Forelimb muscle (tissue), 1 donor: ENCODE measurements around the gene MYO9B. TPM values are rescaled to one million over a fixed set of nuclear protein-coding genes. Genes with fewer than 3 reads are reported as not detected.
A peak's percentile ranks its signal among the peaks of the same experiment; 100 is the strongest.

Source experiments
- DNase-seq: peaks from one replicate; pipeline ENCODE4 v3.0.0-alpha.2; 2013; ENCODE audit warnings: low read depth
- polyA plus RNA-seq: library from polyadenylated mRNA; unstranded; fragments of 120-200 nt; gene quantifications from one replicate; pipeline ENCODE4 v1.2.1, GENCODE V29; 2013; ENCODE audit not compliant: insufficient read length

MYO9B gene
- polyA plus RNA-seq, 1 donor: 32.6 TPM

DNA sequence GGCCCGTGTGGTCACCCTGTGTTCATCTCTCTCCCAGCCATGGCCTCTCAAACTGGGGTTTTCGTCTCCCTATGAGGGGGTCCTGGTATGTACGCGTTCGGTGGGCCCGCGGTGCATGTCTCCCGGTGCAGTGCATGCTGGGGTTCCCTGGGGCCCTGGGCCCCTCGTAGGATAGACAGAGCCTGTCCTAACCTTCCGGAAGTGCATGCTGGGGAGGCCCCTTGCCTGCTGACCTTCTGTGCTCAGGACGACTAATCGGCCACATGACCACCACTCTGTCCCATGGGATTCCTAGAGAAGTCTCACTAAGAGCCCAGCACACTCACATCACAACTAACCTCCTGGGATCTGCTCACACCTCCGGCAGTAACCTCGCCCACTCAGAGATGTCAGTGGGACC is 134.7 kb downstream of the MYO9B start:
- no peak for DNase-seq

DNA sequence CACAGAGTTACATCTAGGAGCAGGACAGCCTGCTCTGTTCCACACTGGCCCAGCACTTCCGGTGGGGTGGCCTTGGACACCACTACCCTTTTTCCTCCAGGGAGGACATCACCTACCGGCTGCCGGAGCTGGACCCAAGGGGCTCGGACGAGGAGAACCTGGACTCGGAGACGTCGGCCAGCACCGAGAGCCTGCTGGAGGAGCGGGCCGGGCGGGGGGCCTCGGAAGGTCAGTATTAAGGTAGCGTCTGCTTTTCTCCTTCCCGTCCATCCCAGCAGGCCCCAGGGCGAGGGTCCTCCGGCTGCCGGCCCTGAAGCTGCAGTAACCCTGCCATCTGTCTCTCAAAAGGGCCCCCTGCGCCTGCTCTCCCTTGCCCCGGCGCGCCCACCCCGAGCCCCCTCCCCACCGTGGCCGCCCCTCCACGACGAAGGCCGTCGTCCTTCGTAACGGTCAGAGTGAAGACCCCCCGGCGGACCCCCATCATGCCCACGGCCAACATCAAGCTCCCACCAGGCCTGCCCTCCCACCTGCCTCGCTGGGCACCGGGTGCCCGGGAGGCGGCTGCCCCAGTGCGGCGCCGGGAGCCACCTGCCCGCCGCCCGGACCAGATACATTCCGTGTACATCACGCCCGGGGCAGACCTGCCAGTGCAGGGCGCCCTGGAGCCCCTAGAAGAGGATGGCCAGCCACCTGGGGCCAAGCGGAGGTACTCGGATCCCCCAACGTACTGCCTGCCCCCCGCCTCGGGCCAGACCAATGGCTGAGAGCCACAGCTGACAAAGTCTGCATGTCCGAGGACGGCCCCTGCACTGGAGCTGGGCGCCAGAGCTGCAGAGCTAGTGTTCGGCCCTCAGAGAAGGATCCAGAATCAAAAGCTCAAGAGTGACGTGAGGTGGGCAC is 136.2 kb downstream of the MYO9B start:
- DNase-seq: no peak

DNA sequence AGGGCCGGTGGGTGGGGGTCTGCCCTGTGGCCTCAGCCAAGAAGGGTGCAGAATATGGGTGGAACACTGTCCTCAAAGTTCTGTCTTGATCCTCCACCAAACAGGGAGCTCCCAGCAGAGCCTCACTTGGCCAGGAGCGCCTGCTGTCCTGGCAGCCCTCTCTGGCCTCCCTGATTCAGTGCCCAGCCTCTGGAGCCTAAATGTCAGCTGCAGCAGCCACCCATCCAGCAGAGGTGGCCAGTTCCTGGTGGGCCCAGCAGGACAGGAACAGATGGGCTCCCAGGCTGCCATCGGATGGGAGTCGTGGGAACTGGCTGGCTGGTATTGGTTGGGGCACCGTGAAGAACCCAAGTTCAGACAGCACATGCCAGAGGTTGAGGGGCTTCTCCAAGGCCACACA is 137.8 kb downstream of the MYO9B start:
- no peak for DNase-seq

GRCh38 chr19:17214508-17215126 is 139.0 kb downstream of the MYO9B start:
- DNase-seq: no peak

GRCh38 chr19:17215127-17215971 is 139.8 kb downstream of the MYO9B start, which contains the start of gene USE1:
USE1 (plus strand) TSS chr19:17215357; CDS start chr19:17215406, 49 bp downstream.
- DNase-seq: peak; percentile 79

DNA sequence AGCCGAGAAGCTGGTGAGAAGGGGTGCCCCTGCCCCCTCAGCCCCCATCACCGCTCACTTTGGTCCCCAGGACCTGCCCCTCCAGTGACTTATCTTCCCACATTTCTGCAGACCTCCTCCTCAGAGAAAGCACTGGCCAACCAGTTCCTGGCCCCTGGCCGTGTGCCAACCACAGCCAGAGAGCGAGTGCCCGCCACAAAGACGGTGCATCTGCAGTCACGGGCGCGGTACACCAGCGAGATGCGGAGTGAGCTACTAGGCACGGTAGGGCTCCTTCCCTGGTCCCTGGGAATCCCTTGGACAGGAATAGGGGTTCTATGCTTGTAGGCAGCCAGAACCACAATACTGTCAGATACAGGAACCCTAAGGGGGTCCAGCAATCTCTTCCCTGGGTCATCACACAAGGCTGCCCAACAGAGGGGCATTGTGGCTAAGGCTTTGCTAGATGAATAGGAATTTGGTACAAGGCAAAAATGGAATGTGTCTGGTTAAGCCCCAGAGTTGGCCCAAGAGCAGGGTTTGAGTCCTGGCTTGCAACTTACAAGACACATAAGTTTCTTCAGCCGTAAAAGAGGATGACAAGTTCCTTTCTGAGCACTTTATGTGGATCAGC is 140.6 kb downstream of the MYO9B start:
- DNase-seq: no peak

DNA sequence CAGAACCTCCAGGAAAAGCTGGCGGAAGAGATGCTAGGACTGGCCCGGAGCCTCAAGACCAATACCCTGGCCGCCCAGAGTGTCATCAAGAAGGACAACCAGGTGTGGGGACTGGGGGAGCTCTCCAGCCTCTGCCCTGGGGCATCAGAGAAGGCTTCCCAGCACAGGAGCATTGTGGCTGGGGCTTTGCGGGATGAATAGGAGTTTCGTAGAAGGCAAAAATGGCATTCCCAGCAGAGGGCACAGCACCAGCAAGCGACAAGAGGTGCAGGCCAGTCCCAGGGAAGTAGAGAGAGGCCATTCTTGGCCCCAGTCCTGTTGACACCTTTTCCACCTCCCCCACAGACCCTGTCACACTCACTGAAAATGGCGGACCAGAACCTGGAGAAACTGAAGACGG is 143.7 kb downstream of the MYO9B start:
- no peak for DNase-seq

DNA sequence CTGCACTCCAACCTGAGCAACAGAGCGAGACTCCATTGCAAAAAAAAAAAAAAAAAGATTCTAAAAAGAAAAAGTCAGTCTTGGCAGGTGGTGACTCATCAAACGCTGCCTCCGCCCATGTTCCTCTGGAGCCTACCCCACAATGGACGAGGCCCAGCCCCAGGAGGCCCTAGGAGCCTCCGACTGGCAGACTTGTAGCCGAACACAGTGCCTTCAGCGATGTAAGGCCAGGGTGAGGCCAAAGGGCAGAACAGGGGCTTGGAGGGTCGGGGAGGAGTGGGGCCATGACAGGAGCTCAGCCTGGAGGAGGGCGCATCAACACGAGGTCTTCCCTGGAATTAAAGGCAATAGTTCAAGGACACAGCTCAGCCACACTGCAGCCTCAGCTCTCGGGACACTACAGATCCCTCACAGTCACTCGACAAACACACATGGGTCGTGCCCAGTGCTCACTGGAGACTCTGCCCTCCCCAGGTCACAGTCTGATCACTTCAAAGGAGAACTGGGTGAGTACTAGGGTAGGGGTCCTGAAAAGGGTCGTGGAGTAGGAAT is 144.7 kb downstream of the MYO9B start:
- no peak for DNase-seq

GRCh38 chr19:17225053-17225452 is 149.5 kb downstream of the MYO9B start:
- DNase-seq: no peak

DNA sequence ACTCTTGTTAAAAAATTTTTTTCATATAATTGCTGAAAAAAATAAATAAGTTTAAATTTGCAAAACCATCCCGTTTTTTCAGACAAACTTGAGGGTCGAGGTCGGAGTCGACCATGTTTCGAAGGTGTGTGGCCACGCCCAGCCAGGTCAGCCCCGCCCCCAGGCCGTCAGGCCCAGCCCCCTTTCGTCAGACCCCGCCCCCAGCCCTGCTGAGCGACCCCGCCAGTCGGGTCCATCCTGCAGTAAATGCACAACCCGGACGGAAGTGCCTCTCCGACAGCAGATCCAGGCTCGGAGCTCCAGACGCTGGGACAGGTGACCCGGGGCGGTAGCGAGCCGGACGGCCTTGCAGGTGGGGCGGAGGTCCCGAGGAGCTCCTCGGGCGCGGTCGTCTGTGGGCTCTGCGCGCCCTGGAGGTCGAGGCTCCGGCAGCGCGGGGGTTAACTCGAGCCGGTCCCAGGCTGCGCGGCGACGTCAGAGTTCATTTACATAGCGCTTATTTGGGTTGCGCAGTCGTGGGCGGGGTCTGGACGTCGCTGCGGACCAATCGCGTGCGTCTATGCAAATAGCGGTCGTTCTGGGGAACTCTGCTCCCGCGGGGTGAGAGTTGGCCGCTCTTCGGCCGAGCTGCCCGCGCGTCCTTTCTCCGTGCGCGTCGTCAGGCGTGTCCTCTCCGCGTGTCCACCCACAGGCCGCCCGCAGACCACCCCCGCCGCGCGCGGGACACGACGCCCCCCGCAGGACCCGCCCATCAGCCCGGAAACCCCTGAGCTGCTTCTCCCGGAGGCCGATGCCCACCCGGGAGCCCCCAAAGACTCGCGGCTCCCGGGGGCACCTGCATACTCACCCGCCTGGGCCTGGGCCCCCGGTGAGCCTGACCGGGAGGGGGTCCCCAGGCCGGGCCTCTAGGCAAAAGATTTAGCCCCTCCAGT is 150.7 kb downstream of the MYO9B start, which contains the start of gene OCEL1:
Gene OCEL1, plus strand, starts transcription at position 225 of the 932 bp plus-strand sequence. Its CDS starts 22 bp downstream, at position 247.
- peak; percentile 94 for DNase-seq

DNA sequence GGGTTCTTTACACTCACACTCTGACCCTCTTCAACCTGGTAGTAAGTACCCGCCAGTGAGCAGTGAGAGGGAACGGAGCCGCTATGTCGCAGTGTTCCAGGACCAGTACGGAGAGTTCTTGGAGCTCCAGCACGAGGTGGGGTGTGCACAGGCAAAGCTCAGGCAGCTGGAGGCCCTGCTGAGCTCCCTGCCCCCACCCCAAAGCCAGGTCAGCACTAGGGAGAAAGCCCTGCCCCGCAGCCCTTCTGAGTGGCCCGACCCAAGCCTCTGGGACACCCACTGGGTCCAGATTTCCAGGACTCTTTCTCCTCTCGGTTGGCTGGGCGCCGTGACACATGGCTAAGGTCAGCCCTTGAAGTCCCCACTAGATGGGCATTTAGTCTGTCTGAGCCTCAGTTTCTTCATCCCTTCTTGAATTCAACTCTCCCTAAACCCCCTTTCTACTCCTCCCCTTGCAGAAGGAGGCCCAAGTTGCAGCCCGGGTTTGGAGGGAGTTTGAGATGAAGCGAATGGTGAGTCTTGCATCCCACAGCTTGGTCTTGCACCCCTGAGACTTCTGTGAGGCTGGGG is 152.3 kb downstream of the MYO9B start:
- no peak for DNase-seq

- no peak for DNase-seq
Observed at GRCh38 chr19:17229890-17230289, 154.3 kb downstream of the MYO9B start.

GRCh38 chr19:17232258-17232657 is 156.7 kb downstream of the MYO9B start:
- no peak for DNase-seq

GRCh38 chr19:17234911-17235299 is 159.3 kb downstream of the MYO9B start:
- DNase-seq: no peak

GRCh38 chr19:17235300-17235970 is 159.9 kb downstream of the MYO9B start:
- peak; percentile 51 for DNase-seq

GRCh38 chr19:17235971-17236777 is 160.6 kb downstream of the MYO9B start:
- no peak for DNase-seq

GRCh38 chr19:17236811-17237543 is 161.4 kb downstream of the MYO9B start:
- DNase-seq: no peak
